ENCODE results near the gene STARD3NL.
"Not testable (repeated sequence)": the region's sequence is repeated elsewhere in the genome, so short reads cannot be mapped to it uniquely, and the experiment has no call there.

The STARD3NL gene

GRCh38 chr7:38257350-38257677 lies 79.3 kb downstream of the STARD3NL start:
- no peak for TF ChIP-seq CTCF (IDR thresholded peaks at IDR 0.05; ENCODE audit: low read depth, low read length, missing control alignments)
- H3K4me3 ChIP-seq (ENCODE audit: low read depth, low read length) = no peak overlapping the region
- DNase-seq (ENCODE audit: low read depth) = no peak

- not testable (repeated sequence) for H3K4me3 ChIP-seq (ENCODE audit: low read depth, low read length); DNase-seq (ENCODE audit: low read depth)
These were observed 81.1 kb downstream of the STARD3NL start for GRCh38 chr7:38259157-38259556.

- not testable (repeated sequence) for H3K4me3 ChIP-seq (ENCODE audit: low read depth, low read length); DNase-seq (ENCODE audit: low read depth)
These were observed 83.6 kb downstream of the STARD3NL start for GRCh38 chr7:38261601-38262000.

GRCh38 chr7:38262026-38262425 lies 84.0 kb downstream of the STARD3NL start:
- not testable (repeated sequence) for DNase-seq (ENCODE audit: low read depth); H3K4me3 ChIP-seq (ENCODE audit: low read depth, low read length)

GRCh38 chr7:38262545-38262944 lies 84.5 kb downstream of the STARD3NL start:
- no peak overlapping the region for H3K4me3 ChIP-seq (ENCODE audit: low read depth, low read length)
- no peak for DNase-seq (ENCODE audit: low read depth)
- no peak for TF ChIP-seq CTCF (IDR thresholded peaks at IDR 0.05; ENCODE audit: low read depth, low read length, missing control alignments)

GRCh38 chr7:38263274-38263673 lies 85.2 kb downstream of the STARD3NL start:
- not testable (repeated sequence) for DNase-seq (ENCODE audit: low read depth); H3K4me3 ChIP-seq (ENCODE audit: low read depth, low read length)

- not testable (repeated sequence) for DNase-seq (ENCODE audit: low read depth); H3K4me3 ChIP-seq (ENCODE audit: low read depth, low read length)
These were observed 86.6 kb downstream of the STARD3NL start for GRCh38 chr7:38264602-38265001.

GRCh38 chr7:38265958-38266357 lies 87.9 kb downstream of the STARD3NL start:
- not testable (repeated sequence) for H3K4me3 ChIP-seq (ENCODE audit: low read depth, low read length); DNase-seq (ENCODE audit: low read depth)

- not testable (repeated sequence) for H3K4me3 ChIP-seq (ENCODE audit: low read depth, low read length); DNase-seq (ENCODE audit: low read depth)
These were observed 91.8 kb downstream of the STARD3NL start for GRCh38 chr7:38269704-38270346.

GRCh38 chr7:38270405-38270804 lies 92.4 kb downstream of the STARD3NL start:
- DNase-seq (ENCODE audit: low read depth); H3K4me3 ChIP-seq (ENCODE audit: low read depth, low read length): not testable (repeated sequence)

GRCh38 chr7:38273286-38273995 lies 95.4 kb downstream of the STARD3NL start, which contains the start of gene TARP:
TSS of gene TARP (minus strand) at chr7:38273636.
- no peak for DNase-seq (ENCODE audit: low read depth)
- no peak within 1 kb of the TSS for H3K4me3 ChIP-seq (ENCODE audit: low read depth, low read length)
- TF ChIP-seq CTCF (IDR thresholded peaks at IDR 0.05; ENCODE audit: low read depth, low read length, missing control alignments) = no peak
